GM23338 (cell line): ENCODE measurements around the gene C16orf95. TPM values are rescaled to one million over a fixed set of nuclear protein-coding genes. Genes with fewer than 3 reads are reported as not detected.

Source experiments
- ATAC-seq: fragments of 200-7000 bp; cut with Tn5 transposase; 3 replicates; pipeline ENCODE4 v1.9.1; 2020
- DNase-seq: peaks from one replicate; pipeline ENCODE4 v3.0.0-alpha.2; 2015; ENCODE audit warnings: low spot score
- H2AFZ ChIP-seq: fragments of 200-600 bp; sonication (generic); 2 replicates; pipeline ENCODE4 v1.8.0; 2016; ENCODE audit warnings: antibody characterized with exemption, mild to moderate bottlenecking, moderate library complexity
- H3F3A ChIP-seq: fragments of 200-600 bp; sonication (generic); replicated peaks from 2 replicates; pipeline ENCODE4 v1.8.0; 2017; ENCODE audit warnings: antibody characterized with exemption, mixed run types, low read depth
- H3K27ac ChIP-seq: fragments of 200-600 bp; sonication (generic); 2 replicates; pipeline ENCODE4 v1.6.1; 2016; ENCODE audit warnings: low read depth
- H3K27me3 ChIP-seq: fragments of 200-600 bp; sonication (generic); 2 replicates; pipeline ENCODE4 v1.8.0; 2016; ENCODE audit warnings: mild to moderate bottlenecking, mixed run types, moderate library complexity; ENCODE audit not compliant: insufficient read depth
- H3K36me3 ChIP-seq: fragments of 200-600 bp; sonication (generic); 2 replicates; pipeline ENCODE4 v1.8.0; 2016; ENCODE audit warnings: mild to moderate bottlenecking; ENCODE audit not compliant: insufficient read depth
- H3K4me1 ChIP-seq: fragments of 200-600 bp; sonication (generic); 2 replicates; pipeline ENCODE4 v1.8.0; 2016; ENCODE audit warnings: mild to moderate bottlenecking, moderate library complexity; ENCODE audit not compliant: insufficient read depth
- H3K4me2 ChIP-seq: fragments of 200-600 bp; sonication (generic); 2 replicates; pipeline ENCODE4 v1.7.1; 2017; ENCODE audit warnings: mixed run types
- H3K4me3 ChIP-seq: fragments of 200-600 bp; sonication (generic); 2 replicates; pipeline ENCODE4 v1.6.1; 2016; ENCODE audit warnings: mixed run types
- H3K79me2 ChIP-seq: fragments of 200-600 bp; sonication (generic); replicated peaks from 2 replicates; pipeline ENCODE4 v1.8.0; 2017; ENCODE audit warnings: mild to moderate bottlenecking; ENCODE audit not compliant: insufficient read depth
- H3K9me2 ChIP-seq: fragments of 200-600 bp; sonication (generic); 2 replicates; pipeline ENCODE4 v1.8.0; 2017; ENCODE audit not compliant: insufficient read depth
- H4K20me1 ChIP-seq: fragments of 200-600 bp; sonication (generic); replicated peaks from 2 replicates; pipeline ENCODE4 v1.8.0; 2017; ENCODE audit warnings: mild to moderate bottlenecking; ENCODE audit not compliant: insufficient read depth
- H3K27ac Mint-ChIP-seq: 2 replicates; pipeline ENCODE4 v1.8.0; 2020; ENCODE audit warnings: inconsistent platforms, mild to moderate bottlenecking, moderate library complexity, mixed read lengths
- H3K27me3 Mint-ChIP-seq: 3 replicates; pipeline ENCODE4 v1.8.0; 2022; ENCODE audit warnings: low read depth, mild to moderate bottlenecking, moderate library complexity, mixed read lengths, inconsistent platforms; ENCODE audit not compliant: insufficient read depth, poor library complexity
- H3K36me3 Mint-ChIP-seq: 3 replicates; pipeline ENCODE4 v1.8.0; 2021; ENCODE audit warnings: low read depth, mild to moderate bottlenecking, inconsistent platforms, moderate library complexity, mixed read lengths
- H3K4me1 Mint-ChIP-seq: 3 replicates; pipeline ENCODE4 v1.8.0; 2020; ENCODE audit warnings: mild to moderate bottlenecking, inconsistent platforms, mixed read lengths
- H3K4me3 Mint-ChIP-seq: 3 replicates; pipeline ENCODE4 v1.8.0; 2021; ENCODE audit warnings: moderate library complexity, mild to moderate bottlenecking, inconsistent platforms, mixed read lengths
- H3K9me3 Mint-ChIP-seq: 3 replicates; pipeline ENCODE4 v1.8.0; 2020; ENCODE audit warnings: moderate library complexity, mild to moderate bottlenecking, inconsistent platforms, mixed read lengths
- CREB1 ChIP-seq: fragments of 250-450 bp; sonication (Bioruptor Pico); IDR thresholded peaks from 2 replicates; pipeline ENCODE4 v1.5.0; 2020; ENCODE audit warnings: low read depth, mild to moderate bottlenecking, moderate library complexity
- CTCF ChIP-seq, 2 experiments: fragments of 200-600 bp in 1 of 2; sonication (generic) in 1 of 2; conservative IDR thresholded peaks; 2 replicates each; pipeline versions ENCODE4 v1.5.1 to v1.6.1; 2016 to 2017; ENCODE audit warnings: antibody characterized with exemption in 2 of 2, low read depth in 2 of 2, mild to moderate bottlenecking in 2 of 2, moderate library complexity in 1 of 2
- ETS1 ChIP-seq: IDR thresholded peaks from 2 replicates; pipeline ENCODE4 v1.6.1; 2016; ENCODE audit warnings: antibody characterized with exemption
- EZH2 ChIP-seq: fragments of 200-600 bp; sonication (generic); IDR thresholded peaks from one replicate; pipeline ENCODE4 v1.8.0; 2017; ENCODE audit warnings: antibody characterized with exemption, mild to moderate bottlenecking, low read depth; ENCODE audit not compliant: unreplicated experiment
- EZH2phosphoT487 ChIP-seq: fragments of 200-600 bp; sonication (generic); IDR thresholded peaks from one replicate; pipeline ENCODE4 v1.8.1; 2018; ENCODE audit warnings: antibody characterized with exemption; ENCODE audit not compliant: unreplicated experiment
- JUNB ChIP-seq: IDR thresholded peaks from one replicate; pipeline ENCODE4 v1.6.1; 2016; ENCODE audit warnings: antibody characterized with exemption; ENCODE audit not compliant: unreplicated experiment
- NANOG ChIP-seq: IDR thresholded peaks from 2 replicates; pipeline ENCODE4 v1.6.1; 2016; ENCODE audit warnings: antibody characterized with exemption, borderline replicate concordance
- POLR2AphosphoS5 ChIP-seq: IDR thresholded peaks from 2 replicates; pipeline ENCODE4 v1.6.1; 2016; ENCODE audit warnings: antibody characterized with exemption, low read depth
- REST ChIP-seq: IDR thresholded peaks from one replicate; pipeline ENCODE4 v1.6.1; 2018; ENCODE audit warnings: antibody characterized with exemption; ENCODE audit not compliant: unreplicated experiment
- ZNF114 ChIP-seq: fragments of 250-450 bp; sonication (Bioruptor Pico); IDR thresholded peaks from 2 replicates; pipeline ENCODE4 v1.5.0; 2020; ENCODE audit warnings: mild to moderate bottlenecking, moderate library complexity
- ZNF331 ChIP-seq: fragments of 250-450 bp; sonication (Bioruptor Pico); IDR thresholded peaks from 2 replicates; pipeline ENCODE4 v1.5.0; 2020; ENCODE audit warnings: low read depth, mild to moderate bottlenecking, moderate library complexity
- polyA plus RNA-seq: library from polyadenylated mRNA; unstranded; fragments of >200 nt; fragmentation: Nextera tagmentation; extraction: Ambion mirVana; gene quantifications from 2 replicates; pipeline ENCODE4 v1.2.1, GENCODE V29; 2016
- total RNA-seq: library from RNA; depleted of rRNA; stranded (reverse); fragments of >200 nt; shearing (Covaris generic); gene quantifications from 2 replicates; pipeline ENCODE4 v1.2.3, GENCODE V29; 2014

C16orf95 gene
- total and polyA plus RNA-seq, 2 experiments from 2014 or later: 1.2 to 3.9 TPM

GRCh38 chr16:87360862-87361610 is 43.8 kb upstream of the C16orf95 start:
- Mint-ChIP-seq H3K36me3 (peaks cover 9% of the 10 kb centered on the region; the same call in 2 of the 3 replicates), H3K27me3 (peaks cover 2% of the 10 kb centered on the region), H3K9me3 (no peaks in the 10 kb centered on the region), H3K4me3 (no peak overlapping the region), H3K27ac (no peak overlapping the region), H3K4me1 (peaks cover 4% of the 10 kb centered on the region; the same call in 2 of the 3 replicates)
- Histone ChIP-seq H3K79me2 (peaks cover 23% of the 10 kb centered on the region), H3K27ac (no peak overlapping the region), H3K27me3 (no peaks in the 10 kb centered on the region), H3K4me3 (no peak overlapping the region), H3K4me2 (no peak overlapping the region), H3K9me2 (no peaks in the 10 kb centered on the region), H3K36me3 (no peaks in the 10 kb centered on the region; the same call in 1 of the 2 replicates), H3F3A (no peaks in the 10 kb centered on the region), H4K20me1 (peaks cover under 1% of the 10 kb centered on the region; the same call in 1 of the 2 replicates), H3K4me1 (no peaks in the 10 kb centered on the region), H2AFZ (no peak overlapping the region)
- no peak for ATAC-seq
- DNase-seq: no peak
- TF ChIP-seq JUNB (no peak), NANOG (no peak), CTCF (conservative IDR thresholded peaks at IDR 0.05; ENCODE audit: low read depth in 2 of 2) (no peak), EZH2phosphoT487 (no peak)

- no peak for TF ChIP-seq NANOG
- TF ChIP-seq CREB1: no peak
- TF ChIP-seq EZH2phosphoT487: no peak
- TF ChIP-seq ZNF114: no peak
- no peak for TF ChIP-seq JUNB
- no peak overlapping the region for H3K27ac Mint-ChIP-seq
Measured at GRCh38 chr16:87359121-87359520, 41.9 kb upstream of the C16orf95 start.

GRCh38 chr16:87358696-87359095 is 41.5 kb upstream of the C16orf95 start:
- ATAC-seq (no peak), DNase-seq (no peak)
- Mint-ChIP-seq H3K27ac (no peak overlapping the region), H3K4me1 (peaks cover 3% of the 10 kb centered on the region; the same call in 2 of the 3 replicates), H3K9me3 (no peaks in the 10 kb centered on the region), H3K4me3 (no peak overlapping the region), H3K36me3 (peaks cover 9% of the 10 kb centered on the region; the same call in 2 of the 3 replicates), H3K27me3 (peaks cover 2% of the 10 kb centered on the region)
- H3K36me3 ChIP-seq: no peaks in the 10 kb centered on the region; the same call in 1 of the 2 replicates
- H3K4me1 ChIP-seq: no peaks in the 10 kb centered on the region
- no peak overlapping the region for H3K27ac ChIP-seq
- no peak overlapping the region for H3K4me3 ChIP-seq
- no peaks in the 10 kb centered on the region for H3K27me3 ChIP-seq
- H3K9me2 ChIP-seq: no peaks in the 10 kb centered on the region
- peaks cover 7% of the 10 kb centered on the region for H3K79me2 ChIP-seq
- no peaks in the 10 kb centered on the region for H3F3A ChIP-seq
- no peak overlapping the region for H3K4me2 ChIP-seq
- H4K20me1 ChIP-seq: no peaks in the 10 kb centered on the region; the same call in 1 of the 2 replicates
- H2AFZ ChIP-seq: no peak overlapping the region
- TF ChIP-seq ETS1: no peak
- no peak for TF ChIP-seq EZH2phosphoT487
- no peak for TF ChIP-seq EZH2
- TF ChIP-seq CREB1: no peak
- TF ChIP-seq POLR2AphosphoS5: no peak
- TF ChIP-seq ZNF331 (CRISPR knock-in tag): no peak
- TF ChIP-seq ZNF114: no peak
- TF ChIP-seq JUNB: no peak
- no peak for TF ChIP-seq REST

More at GRCh38 chr16:87359121-87359520, 41.9 kb upstream of the C16orf95 start:
- H3K27me3 ChIP-seq: no peaks in the 10 kb centered on the region
- no peaks in the 10 kb centered on the region for H3F3A ChIP-seq
- ATAC-seq (no peak), DNase-seq (no peak)
- H3K4me1 Mint-ChIP-seq: peaks cover 4% of the 10 kb centered on the region; the same call in 2 of the 3 replicates
- no peaks in the 10 kb centered on the region for H3K9me3 Mint-ChIP-seq
- no peaks in the 10 kb centered on the region; the same call in 1 of the 2 replicates for H3K36me3 ChIP-seq
- H3K79me2 ChIP-seq: peaks cover 11% of the 10 kb centered on the region
- no peak overlapping the region for H3K4me3 ChIP-seq
- no peak overlapping the region for H2AFZ ChIP-seq
- H3K4me1 ChIP-seq: no peaks in the 10 kb centered on the region
- no peaks in the 10 kb centered on the region; the same call in 1 of the 2 replicates for H4K20me1 ChIP-seq
- no peak overlapping the region for H3K4me3 Mint-ChIP-seq
- peaks cover 2% of the 10 kb centered on the region for H3K27me3 Mint-ChIP-seq
- no peak overlapping the region for H3K4me2 ChIP-seq
- H3K27ac ChIP-seq: no peak overlapping the region
- H3K9me2 ChIP-seq: no peaks in the 10 kb centered on the region
- peaks cover 9% of the 10 kb centered on the region; the same call in 2 of the 3 replicates for H3K36me3 Mint-ChIP-seq
